ENCODE results near the gene C20orf204.

The C20orf204 gene

GRCh38 chr20:64071341-64072332 lies 35.7 kb downstream of the C20orf204 start:
- DNase-seq (ENCODE audit: low spot score), result no peak

GRCh38 chr20:64072498-64073063 lies 36.6 kb downstream of the C20orf204 start:
- no peak for DNase-seq (ENCODE audit: low spot score)

GRCh38 chr20:64073476-64074183 lies 37.6 kb downstream of the C20orf204 start:
- DNase-seq (ENCODE audit: low spot score), result no peak

GRCh38 chr20:64074184-64074789 lies 38.3 kb downstream of the C20orf204 start:
- DNase-seq (ENCODE audit: low spot score), result no peak

- DNase-seq (ENCODE audit: low spot score), result no peak
Observed at GRCh38 chr20:64074963-64075362, 39.0 kb downstream of the C20orf204 start.

- DNase-seq (ENCODE audit: low spot score), result no peak
Observed at GRCh38 chr20:64075556-64075955, 39.6 kb downstream of the C20orf204 start.

- no peak for DNase-seq (ENCODE audit: low spot score)
Observed at GRCh38 chr20:64076061-64076997, 40.3 kb downstream of the C20orf204 start.

GRCh38 chr20:64077094-64077493 lies 41.1 kb downstream of the C20orf204 start:
- DNase-seq (ENCODE audit: low spot score), result no peak

GRCh38 chr20:64077541-64077875 lies 41.5 kb downstream of the C20orf204 start:
- no peak for DNase-seq (ENCODE audit: low spot score)

GRCh38 chr20:64077876-64078551 lies 42.0 kb downstream of the C20orf204 start:
- no peak for DNase-seq (ENCODE audit: low spot score)

GRCh38 chr20:64078934-64079272 lies 42.9 kb downstream of the C20orf204 start:
- DNase-seq (ENCODE audit: low spot score), result no peak

GRCh38 chr20:64079273-64080012 lies 43.5 kb downstream of the C20orf204 start, which contains the start of gene RGS19:
RGS19 (minus strand) TSS chr20:64079518; CDS start chr20:64076886, 2,632 bp downstream.
- DNase-seq (ENCODE audit: low spot score), result peak; percentile 91

- no peak for DNase-seq (ENCODE audit: low spot score)
Observed at GRCh38 chr20:64080013-64080812, 44.2 kb downstream of the C20orf204 start, which contains the start of gene OPRL1. OPRL1 (plus strand) TSS chr20:64080082; CDS start chr20:64092721, 12,639 bp downstream.

GRCh38 chr20:64080813-64081623 lies 45.0 kb downstream of the C20orf204 start:
- DNase-seq (ENCODE audit: low spot score), result no peak

- DNase-seq (ENCODE audit: low spot score), result no peak
Observed at GRCh38 chr20:64081624-64081964, 45.6 kb downstream of the C20orf204 start.

GRCh38 chr20:64082126-64082731 lies 46.2 kb downstream of the C20orf204 start:
- DNase-seq (ENCODE audit: low spot score), result no peak

- DNase-seq (ENCODE audit: low spot score), result no peak
Observed at GRCh38 chr20:64082820-64083377, 46.9 kb downstream of the C20orf204 start.

Measured in AG08396 (cell line).